Uterus (tissue), 2 donors: ENCODE data around the gene UNC13D.

Source experiments
- CTCF ChIP-seq, 4 experiments: fragments of 200-600 bp in 2 of 4; fragments of 450-650 bp in 2 of 4; sonication (generic) in 2 of 4; IDR thresholded peaks; one replicate each; pipeline ENCODE4 v1.5.1; 2016 to 2019; ENCODE audit warnings: antibody characterized with exemption in 4 of 4, mild to moderate bottlenecking in 2 of 4, moderate library complexity in 1 of 4
- POLR2A ChIP-seq, 2 donors: fragments of 450-650 bp; IDR thresholded peaks; one replicate each; pipeline ENCODE4 v1.6.1; 2016; ENCODE audit warnings: antibody characterized with exemption in 2 of 2, mild to moderate bottlenecking in 1 of 2, moderate library complexity in 1 of 2

- TF ChIP-seq CTCF (IDR thresholded peaks at IDR 0.05) (no peak), POLR2A (IDR thresholded peaks at IDR 0.05) (no peak)
Observed at GRCh38 chr17:75803883-75804282, 40.3 kb downstream of the UNC13D start.
